HG03469 (cell line): ENCODE data around the gene EGLN1.

Experiments
- ATAC-seq: cut with Tn5 transposase; IDR thresholded peaks from one replicate; pipeline ENCODE4 v1.9.1; 2021; ENCODE audit warnings: mild to moderate bottlenecking, moderate library complexity, moderate number of reproducible peaks; ENCODE audit not compliant: unreplicated experiment

EGLN1 gene

DNA sequence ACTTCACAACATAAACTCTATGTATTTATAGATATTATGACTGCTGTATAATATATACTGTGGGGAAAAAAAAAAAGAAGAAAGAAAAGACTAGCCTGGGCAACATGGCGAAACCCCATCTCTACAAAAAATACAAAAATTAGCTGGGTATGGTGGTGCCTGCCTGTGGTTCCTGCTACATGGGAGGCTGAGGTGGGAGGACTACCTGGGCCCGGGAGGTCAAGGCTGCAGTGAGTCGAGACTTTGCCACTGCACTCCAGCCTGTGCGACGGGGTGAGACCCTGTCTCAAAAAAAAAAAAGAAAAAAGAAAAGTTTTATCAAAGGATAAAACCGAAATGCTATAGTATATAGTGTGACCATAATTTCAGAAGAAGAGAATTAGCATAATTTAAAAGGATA, 87.1 kb downstream of the EGLN1 start:
- ATAC-seq, result no peak

DNA sequence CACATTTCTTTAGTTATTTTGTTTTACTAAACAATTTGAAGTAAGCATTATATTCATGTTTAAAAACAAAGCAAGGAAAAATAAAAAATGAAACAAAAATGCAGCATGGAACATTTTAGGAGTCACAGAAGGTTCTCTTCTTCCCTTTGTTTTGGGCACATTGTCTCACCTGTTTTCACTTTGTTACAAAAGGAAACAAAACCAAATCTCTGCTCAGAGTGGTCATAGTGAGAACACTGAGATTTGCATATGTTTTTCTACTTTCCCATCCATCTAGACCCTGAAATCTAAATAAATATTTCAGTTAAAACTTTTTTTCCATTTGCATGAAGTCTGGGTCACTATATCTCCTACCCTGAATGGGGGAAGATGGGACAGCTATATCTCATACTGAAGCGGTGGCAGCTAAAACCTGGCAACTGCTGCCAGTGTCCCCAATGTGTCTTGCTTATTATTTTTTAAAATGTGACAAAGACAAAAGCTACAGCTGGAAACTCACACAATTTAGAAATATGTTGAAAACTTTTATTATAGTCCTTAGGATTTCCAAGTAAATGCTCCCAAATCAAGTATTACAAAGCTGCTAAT, 87.9 kb downstream of the EGLN1 start:
- no peak for ATAC-seq

DNA sequence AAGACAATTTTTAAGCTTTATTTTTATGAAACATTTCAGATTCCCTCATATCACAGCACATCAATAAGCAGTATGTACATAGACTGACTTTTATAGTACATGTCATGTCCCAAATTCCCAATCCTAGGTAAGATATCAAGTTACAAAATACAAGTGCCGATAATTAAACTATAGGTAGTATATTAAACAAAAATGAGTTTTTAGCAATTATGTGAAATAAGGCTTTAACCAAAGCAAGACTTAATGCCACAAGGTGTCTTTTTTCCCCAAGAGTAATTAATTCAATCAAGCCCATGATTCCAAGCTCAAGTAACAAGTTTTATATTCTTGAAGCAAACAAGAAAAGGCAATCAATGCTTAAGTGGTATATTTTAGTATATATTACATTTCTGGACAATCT, 89.3 kb downstream of the EGLN1 start:
- no peak for ATAC-seq

DNA sequence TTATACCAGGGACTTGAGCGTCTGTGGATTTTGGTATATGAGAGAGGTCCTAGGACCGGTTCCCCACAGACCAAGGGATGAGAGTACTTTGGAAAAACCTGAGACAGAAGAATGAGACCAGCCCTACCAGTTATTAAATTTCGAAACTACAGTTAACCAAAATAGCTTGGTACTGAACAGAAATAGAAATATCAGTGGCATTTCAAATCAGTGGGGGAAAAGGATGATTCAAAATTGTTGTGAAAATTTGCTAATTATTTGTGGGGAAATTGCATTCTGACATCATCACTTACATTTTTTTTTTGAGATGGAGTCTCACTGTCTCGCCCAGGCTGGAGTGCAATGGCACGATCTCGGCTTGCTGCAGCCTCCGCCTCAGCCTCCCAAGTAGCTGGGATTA, 92.6 kb downstream of the EGLN1 start:
- no peak for ATAC-seq

DNA sequence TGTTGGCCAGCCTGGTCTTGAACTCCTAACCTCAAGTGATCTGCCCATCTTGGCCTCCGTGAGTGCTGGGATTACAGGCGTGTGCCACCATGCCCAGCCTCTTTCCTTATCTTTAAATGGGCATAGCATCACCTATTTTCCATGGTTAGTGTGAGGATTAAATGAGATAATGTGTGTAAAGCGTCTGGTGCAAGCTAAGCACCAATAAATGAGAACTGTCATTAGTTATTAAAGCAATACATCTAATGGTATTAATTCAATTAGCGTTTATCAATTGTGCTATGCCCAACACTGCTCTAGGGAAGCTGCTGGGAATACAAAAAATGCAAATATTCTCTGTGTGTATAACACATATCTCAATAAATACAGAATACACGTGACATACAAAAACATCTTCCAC, 94.5 kb downstream of the EGLN1 start:
- ATAC-seq, result no peak

DNA sequence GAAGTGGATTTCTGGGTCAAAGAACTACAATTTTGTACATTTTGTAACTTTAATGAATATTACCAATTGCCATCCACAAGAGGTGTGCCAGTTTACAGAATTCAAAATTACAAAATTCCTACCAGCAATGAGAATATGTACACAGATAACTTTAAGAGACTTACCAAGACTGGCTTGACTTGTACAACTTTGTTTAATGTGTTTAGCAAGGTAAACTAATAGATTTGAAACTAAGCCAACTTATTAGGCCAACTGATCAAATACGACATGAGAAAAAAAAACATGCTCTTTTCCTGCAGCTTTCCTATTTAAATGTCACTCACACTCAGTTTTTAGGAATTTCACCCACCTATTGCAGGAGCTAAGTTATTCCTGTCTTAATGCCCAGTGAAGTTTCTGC, 95.8 kb downstream of the EGLN1 start:
- ATAC-seq, result no peak

DNA sequence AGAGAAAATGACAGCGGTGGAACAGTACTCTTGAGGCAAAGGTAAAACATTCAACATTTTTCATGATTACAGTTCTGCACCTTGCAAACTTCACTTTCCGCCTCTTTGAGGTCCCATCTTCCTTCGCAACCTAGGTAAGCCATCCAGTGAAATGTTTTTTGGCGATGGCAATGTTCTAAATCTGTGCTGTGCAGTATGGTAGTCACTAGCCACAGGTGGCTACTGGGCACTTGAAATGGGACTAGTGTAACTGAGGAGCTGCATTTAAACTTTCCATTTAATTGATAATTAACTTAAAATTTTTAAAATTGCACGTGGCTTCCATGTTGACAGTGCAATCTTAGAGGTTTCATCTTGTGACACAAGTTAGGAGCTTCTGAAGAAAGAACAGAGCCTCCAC, 97.4 kb downstream of the EGLN1 start:
- ATAC-seq, result no peak

DNA sequence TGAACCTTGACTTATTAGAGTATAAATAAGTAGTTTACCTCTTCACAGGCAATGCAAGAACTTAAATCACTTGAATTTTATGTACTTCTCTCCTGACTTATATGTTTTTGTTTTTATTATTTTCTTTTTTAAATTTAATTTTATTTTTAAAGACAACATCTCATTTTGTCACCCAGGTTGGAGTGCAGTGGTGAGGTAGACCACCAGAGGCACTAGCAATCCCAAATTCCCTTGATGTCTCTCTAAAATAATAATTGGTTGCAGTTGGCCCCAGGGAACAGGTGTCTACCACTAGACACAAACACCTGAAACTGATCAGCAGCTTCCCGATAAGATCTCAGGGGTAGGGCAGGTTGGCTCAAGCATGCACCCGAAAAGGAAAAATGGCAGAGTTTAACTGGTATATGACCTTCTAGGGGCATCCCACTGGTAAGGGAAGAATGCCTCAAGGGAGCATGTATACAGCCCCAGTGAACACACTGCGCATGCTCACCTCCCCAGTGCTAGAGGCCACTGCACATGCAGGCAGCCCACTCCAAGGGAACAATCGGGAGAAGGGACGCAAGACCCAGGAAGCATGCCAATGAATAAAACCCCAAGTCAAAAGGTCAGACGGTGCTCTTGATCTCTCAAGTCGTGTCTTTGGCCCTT, 99.1 kb downstream of the EGLN1 start:
- no peak for ATAC-seq

DNA sequence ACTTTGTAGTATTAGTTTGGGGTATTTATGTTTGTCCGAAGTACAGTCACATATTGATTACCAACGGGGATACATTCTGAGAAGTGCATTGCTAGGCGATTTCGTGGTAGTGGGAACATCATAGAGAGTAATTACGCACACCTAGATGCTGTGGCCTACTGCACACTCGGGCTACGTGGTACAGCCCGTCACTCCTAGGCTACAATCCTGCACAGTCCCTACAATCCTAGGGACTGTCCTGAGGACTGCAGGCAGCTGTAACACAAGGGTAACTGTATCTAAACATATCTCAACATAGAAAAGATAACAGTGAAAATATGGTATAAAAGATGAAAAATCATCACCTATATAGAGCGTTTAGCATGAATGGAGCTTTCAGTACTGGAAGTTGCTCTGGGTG, 103.0 kb downstream of the EGLN1 start:
- no peak for ATAC-seq

DNA sequence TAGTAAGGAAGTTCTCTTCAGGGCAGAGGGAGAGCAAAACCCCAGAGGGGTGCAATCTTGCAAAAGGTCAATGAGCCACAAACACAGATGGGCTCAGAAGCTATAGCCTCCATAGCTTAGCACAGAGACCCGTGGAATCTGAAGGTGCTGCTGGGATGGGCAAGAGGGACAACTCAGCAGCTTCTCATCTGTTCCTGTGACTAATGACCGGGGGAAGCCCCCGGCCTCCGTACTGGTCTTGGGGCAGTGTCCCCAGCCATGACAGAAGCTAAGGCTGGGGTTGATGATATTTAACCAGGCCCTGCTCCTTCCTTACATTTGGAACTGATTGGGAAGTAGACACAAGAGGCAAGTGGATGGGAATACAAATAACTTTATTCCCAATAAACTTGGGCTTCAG, 103.5 kb downstream of the EGLN1 start:
- no peak for ATAC-seq

DNA sequence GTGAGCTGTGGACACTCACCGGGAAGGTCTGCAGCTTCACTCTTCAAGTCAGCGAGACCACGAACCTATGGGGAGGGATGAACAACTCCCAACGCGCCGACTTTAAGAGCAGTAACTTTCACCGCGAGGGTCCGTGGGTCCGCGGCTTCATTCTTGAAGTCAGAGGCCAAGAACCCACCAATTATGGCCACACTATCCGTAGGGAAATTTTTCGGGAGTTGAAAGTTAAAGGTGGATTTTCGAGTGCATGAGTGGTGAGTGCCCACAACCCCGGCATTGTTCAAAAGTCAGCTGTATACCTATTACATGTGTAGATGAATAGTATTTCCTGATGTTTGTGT, 104.1 kb downstream of the EGLN1 start:
- ATAC-seq, result no peak

DNA sequence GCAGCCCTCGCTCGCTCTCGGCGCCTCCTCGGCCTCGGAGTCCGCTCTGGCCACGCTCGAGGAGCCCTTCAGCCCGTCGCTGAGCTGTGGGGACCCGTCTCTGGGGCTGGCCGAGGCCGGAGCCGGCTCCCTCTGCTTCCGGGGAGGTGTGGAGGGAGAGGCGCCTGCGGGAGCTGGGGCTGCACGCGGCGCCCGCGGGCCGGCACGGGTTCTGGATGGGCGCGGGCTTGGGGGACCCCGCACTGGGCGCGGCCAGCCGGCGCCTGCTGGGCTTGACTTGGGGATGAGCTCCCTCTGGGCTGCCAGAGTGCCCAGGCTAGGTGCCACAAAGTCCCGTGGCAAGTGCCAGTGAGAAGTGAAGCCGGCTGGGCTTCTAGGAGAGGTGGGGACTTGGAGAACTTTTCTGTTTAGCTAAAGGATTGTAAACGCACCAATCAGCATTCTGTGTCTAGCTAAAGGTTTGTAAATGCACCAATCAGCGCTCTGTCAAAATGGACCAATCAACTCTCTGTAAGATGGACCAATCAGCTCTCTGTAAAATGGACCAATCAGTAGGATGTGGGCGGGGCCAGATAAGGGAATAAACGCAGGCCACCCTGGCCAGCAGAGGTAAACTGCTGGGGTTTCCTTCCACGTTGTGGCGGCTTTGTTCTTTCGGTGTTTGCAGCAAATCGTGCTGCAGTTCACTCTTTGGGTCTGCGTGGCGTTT, 104.6 kb downstream of the EGLN1 start:
- ATAC-seq, result no peak

DNA sequence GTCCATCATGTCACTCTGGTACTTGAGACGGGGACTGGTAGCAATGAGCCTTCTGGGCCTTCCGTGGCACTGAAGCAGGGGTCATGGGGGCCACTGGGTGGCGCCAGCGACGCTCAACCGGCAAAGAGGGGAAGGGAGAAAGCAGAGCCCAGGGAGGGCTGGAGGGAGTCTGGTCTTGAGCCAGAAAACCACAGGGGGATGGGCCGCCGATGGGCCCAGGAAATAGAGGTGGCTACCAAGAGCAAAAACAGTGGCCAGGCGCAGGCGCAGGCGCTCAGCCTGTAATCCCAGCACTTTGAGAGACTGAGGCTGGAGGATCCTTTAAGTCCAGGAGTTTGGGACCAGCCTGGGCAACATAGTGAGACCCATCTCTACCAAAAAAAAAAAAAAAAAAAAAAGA, 106.2 kb downstream of the EGLN1 start:
- peak; percentile 70 for ATAC-seq
